CD4-positive, alpha-beta T cell (primary cell): ENCODE measurements around the gene GRB2. TPM values are rescaled to one million over a fixed set of nuclear protein-coding genes. Genes with fewer than 3 reads are reported as not detected.
"Not testable (repeated sequence)": the region's sequence is repeated elsewhere in the genome, so short reads cannot be mapped to it uniquely, and the experiment has no call there.

Source experiments
- ATAC-seq: fragments of 200-7000 bp; cut with Tn5 transposase; one replicate; pipeline ENCODE4 v1.10.0; 2022; ENCODE audit warnings: mild to moderate bottlenecking; ENCODE audit not compliant: poor library complexity
- CTCF ChIA-PET: fragments of 350-600 bp; sonication (Branson Sonifier 250); formaldehyde crosslinking; loops from one replicate; lab custom pipeline; 2021; ENCODE audit warnings: antibody characterized with exemption, inconsistent platforms; lab: Charles Lee
- POLR2A ChIA-PET: fragments of 350-600 bp; sonication (Branson Sonifier 250); formaldehyde crosslinking; loops from one replicate; lab custom pipeline; 2021; ENCODE audit warnings: antibody characterized with exemption, inconsistent platforms; lab: Charles Lee
- DNase-seq, 14 experiments: peaks; one replicate each; pipeline ENCODE4 v3.0.0-alpha.2; 2013 to 2020; ENCODE audit warnings: mixed read lengths in 2 of 14
- H3K27ac ChIP-seq, 2 donors: one replicate each; pipeline versions ENCODE4 v1.5.1 to v1.7.0; 2013; ENCODE audit warnings: low read length in 2 of 2, low read depth in 1 of 2, mild to moderate bottlenecking in 1 of 2
- H3K27me3 ChIP-seq, 2 experiments: 1 replicate in 1 of 2; 2 replicates in 1 of 2; pipeline versions ENCODE4 v1.6.1 to v1.7.0; 2013; ENCODE audit warnings: low read length in 2 of 2, control low read depth in 1 of 2, mild to moderate bottlenecking in 1 of 2, moderate library complexity in 1 of 2; ENCODE audit not compliant: insufficient read depth in 2 of 2, control insufficient read depth in 1 of 2
- H3K36me3 ChIP-seq: one replicate; pipeline ENCODE4 v1.6.1; 2013; ENCODE audit warnings: low read length, control low read depth; ENCODE audit not compliant: insufficient read depth
- H3K4me1 ChIP-seq: one replicate; pipeline ENCODE4 v1.6.1; 2013; ENCODE audit warnings: low read length, control low read depth; ENCODE audit not compliant: insufficient read depth
- H3K4me3 ChIP-seq: one replicate; pipeline ENCODE4 v1.5.1; 2013; ENCODE audit warnings: mild to moderate bottlenecking, low read length, moderate library complexity
- H3K9me3 ChIP-seq, 2 experiments: 1 replicate in 1 of 2; 2 replicates in 1 of 2; pipeline versions ENCODE4 v1.6.1 to v1.7.0; 2013; ENCODE audit warnings: low read length in 2 of 2, mild to moderate bottlenecking in 2 of 2, control low read depth in 1 of 2, moderate library complexity in 1 of 2; ENCODE audit not compliant: control insufficient read depth in 1 of 2, insufficient read depth in 1 of 2
- H3K27ac Mint-ChIP-seq: one replicate; pipeline ENCODE4 v1.8.0; 2020; ENCODE audit warnings: mixed read lengths
- H3K27me3 Mint-ChIP-seq: one replicate; pipeline ENCODE4 v1.8.0; 2021; ENCODE audit warnings: mixed read lengths
- H3K36me3 Mint-ChIP-seq: one replicate; pipeline ENCODE4 v1.8.0; 2021; ENCODE audit warnings: low read depth, mixed read lengths
- H3K4me1 Mint-ChIP-seq: one replicate; pipeline ENCODE4 v1.8.0; 2021; ENCODE audit warnings: low read depth, mixed read lengths
- H3K4me3 Mint-ChIP-seq: one replicate; pipeline ENCODE4 v1.8.0; 2020; ENCODE audit warnings: mild to moderate bottlenecking, mixed read lengths
- H3K9me3 Mint-ChIP-seq: one replicate; pipeline ENCODE4 v1.8.0; 2020; ENCODE audit warnings: mixed read lengths
- intact Hi-C, 2 experiments: fragments of 100-400 bp; cut with DNase I in 1 of 2; cut with micrococcal nuclease in 1 of 2; formaldehyde crosslinking; loops; one replicate each; pipeline versions ENCODE4 v1.15.1 to v1.9.0; 2023 to 2025; cut with DNase I, micrococcal nuclease
- total RNA-seq, 174 experiments: library from RNA in 2 of 174; stranded (reverse) in 2 of 174; gene quantifications; one replicate each; pipeline ENCODE4 v1.2.3 and lab custom pipeline; 2021 to 2026
- TF ChIP-seq, protein P1 (sequence below): fragments of 200-600 bp; IDR thresholded peaks from one replicate; pipeline ENCODE4 v1.8.0; 2022; ENCODE audit warnings: antibody characterized with exemption, mild to moderate bottlenecking

Gene GRB2
- total RNA-seq, 2 experiments from 2014 or later, result 88.8 to 92.6 TPM

DNA sequence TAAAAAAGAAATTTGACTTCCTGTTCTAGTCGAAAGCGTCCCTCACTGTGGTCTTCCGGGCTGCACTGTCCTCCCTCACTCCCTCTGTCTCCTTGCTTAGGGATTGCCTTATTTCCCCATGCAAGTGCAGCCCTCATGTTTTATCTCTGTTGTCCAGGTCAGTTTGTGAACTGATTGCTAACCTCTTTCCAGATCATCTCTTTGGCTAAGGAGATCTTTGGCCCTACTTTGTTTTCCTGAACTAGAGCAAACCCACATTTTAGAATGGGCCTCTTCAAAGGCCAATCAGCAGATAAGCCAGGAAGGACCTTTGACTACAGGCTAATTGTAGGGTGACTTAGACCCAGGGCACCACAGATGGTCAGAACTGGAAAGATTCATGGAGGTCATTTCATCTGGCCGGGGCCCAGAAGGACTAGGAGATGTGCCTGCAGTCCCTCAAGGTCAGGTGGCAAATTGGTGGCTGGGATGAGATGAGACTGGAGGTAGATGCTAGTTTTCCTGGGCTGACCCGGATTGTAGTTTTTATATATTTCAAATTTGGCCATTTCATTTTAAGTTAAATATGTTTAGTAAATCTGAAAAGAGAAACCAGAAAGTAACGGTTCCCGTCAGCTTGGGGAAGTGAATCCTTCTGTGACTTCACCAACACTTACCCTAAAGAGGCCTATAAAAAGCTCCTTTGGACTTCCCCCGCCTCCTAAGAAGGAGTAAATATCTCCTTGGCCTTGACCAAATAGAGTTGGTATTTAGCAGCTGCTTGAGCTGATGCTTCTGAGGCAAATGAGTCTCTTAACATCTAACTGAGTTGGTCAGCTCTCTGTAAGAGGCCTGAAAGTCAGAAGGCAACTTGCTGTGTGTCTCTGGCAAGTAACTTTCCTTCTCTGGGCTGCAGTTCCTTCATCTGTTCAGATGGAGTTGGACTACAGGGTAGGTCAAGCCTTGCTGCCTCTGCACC lies 110.0 kb downstream of the GRB2 start:
- Histone ChIP-seq H3K4me3 (no peak overlapping the region), H3K27me3 (no peaks in the 10 kb centered on the region), H3K36me3 (no peaks in the 10 kb centered on the region), H3K27ac (peak overlapping the region; percentile 26 to 65), H3K4me1 (peaks cover 16% of the 10 kb centered on the region), H3K9me3 (no peaks in the 10 kb centered on the region)
- TF ChIP-seq, protein P1, sequence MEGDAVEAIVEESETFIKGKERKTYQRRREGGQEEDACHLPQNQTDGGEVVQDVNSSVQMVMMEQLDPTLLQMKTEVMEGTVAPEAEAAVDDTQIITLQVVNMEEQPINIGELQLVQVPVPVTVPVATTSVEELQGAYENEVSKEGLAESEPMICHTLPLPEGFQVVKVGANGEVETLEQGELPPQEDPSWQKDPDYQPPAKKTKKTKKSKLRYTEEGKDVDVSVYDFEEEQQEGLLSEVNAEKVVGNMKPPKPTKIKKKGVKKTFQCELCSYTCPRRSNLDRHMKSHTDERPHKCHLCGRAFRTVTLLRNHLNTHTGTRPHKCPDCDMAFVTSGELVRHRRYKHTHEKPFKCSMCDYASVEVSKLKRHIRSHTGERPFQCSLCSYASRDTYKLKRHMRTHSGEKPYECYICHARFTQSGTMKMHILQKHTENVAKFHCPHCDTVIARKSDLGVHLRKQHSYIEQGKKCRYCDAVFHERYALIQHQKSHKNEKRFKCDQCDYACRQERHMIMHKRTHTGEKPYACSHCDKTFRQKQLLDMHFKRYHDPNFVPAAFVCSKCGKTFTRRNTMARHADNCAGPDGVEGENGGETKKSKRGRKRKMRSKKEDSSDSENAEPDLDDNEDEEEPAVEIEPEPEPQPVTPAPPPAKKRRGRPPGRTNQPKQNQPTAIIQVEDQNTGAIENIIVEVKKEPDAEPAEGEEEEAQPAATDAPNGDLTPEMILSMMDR, result no peak
- ChIA-PET CTCF (interaction anchor here (0.7 to 2.6 kb wide), 4 partner anchors 24 to 181 kb away, joined by 3 to 6 read pairs (median 4); partner anchors contain the start of gene MIF4GD), POLR2A (no interaction called here)
- DNase-seq (peak in 3 of 14 experiments; percentile 22 to 56 (median 51)), ATAC-seq (no peak)
- Mint-ChIP-seq H3K36me3 (no peaks in the 10 kb centered on the region), H3K4me3 (peak overlapping the region; percentile 20), H3K27me3 (no peaks in the 10 kb centered on the region), H3K9me3 (no peaks in the 10 kb centered on the region), H3K4me1 (peaks cover 4% of the 10 kb centered on the region), H3K27ac (no peak overlapping the region)
- intact Hi-C loops, result no loop called here

DNA sequence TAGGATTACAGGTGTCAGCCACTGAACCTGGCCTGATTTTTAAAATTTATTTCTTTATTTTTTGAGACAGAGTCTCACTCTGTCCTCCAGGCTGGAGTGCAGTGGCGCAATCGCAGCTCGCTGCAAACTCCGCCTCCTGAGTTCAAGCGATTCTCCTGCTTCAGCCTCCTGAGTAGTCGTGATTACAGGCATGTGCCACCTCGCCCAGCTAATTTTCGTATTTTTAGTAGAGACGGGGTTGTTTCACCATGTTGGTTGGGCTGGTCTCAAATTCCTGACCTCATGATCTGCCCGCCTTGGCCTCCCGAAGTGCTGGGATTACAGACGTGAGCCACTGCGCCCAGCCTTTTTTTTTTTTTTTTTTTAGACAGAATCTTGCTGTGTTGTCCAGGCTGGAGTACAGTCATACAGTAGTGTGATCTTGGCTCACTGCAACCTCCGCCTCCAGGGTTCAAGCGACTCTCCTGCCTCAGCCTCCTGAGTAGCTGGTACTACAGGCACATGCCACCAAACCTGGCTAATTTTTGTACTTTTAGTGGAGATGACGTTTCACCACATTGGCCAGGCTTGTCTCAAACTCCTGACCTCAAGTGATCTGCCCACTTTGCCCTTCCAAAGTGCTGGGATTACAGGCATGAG lies 112.5 kb downstream of the GRB2 start:
- not testable (repeated sequence) for H3K27ac Mint-ChIP-seq

DNA sequence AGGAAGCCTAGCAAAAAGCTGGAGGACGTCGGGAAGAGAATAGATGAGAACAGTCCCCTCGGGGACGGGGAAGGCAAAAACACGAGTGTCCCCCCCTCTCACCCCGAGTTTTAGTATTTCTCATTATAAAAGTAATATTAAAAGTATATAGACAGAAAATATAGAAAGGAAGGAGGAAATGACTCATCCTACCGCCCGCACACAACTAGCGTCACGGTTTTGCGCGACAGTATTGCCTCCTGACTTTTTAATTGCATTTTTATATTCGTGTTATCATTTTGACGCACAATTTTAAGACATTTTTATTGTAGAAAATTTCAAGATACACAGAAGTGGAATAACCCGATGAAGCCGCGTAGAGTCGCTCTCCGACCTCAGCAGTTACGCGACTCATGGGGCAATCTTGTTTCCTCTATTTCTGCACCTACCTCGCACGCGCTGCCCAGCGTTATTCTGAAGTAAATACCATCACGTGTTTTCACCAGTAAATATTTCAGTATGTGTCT lies 115.6 kb downstream of the GRB2 start:
- H3K36me3 Mint-ChIP-seq, result peaks cover 20% of the 10 kb centered on the region
- H3K9me3 ChIP-seq, result no peaks in the 10 kb centered on the region

More for the DNA sequence above, 112.5 kb downstream of the GRB2 start:
- not testable (repeated sequence) for H3K9me3 Mint-ChIP-seq, H3K27ac ChIP-seq, H3K4me3 ChIP-seq, DNase-seq, ATAC-seq, H3K27me3 ChIP-seq, H3K4me3 Mint-ChIP-seq, H3K36me3 ChIP-seq, H3K9me3 ChIP-seq, H3K27me3 Mint-ChIP-seq
- ChIA-PET CTCF (interaction anchor here (4.9 kb wide), 1 partner anchor 120 kb away, joined by 39 read pairs; no protein-coding TSS in a partner anchor), POLR2A (interaction anchor here (0.8 kb wide), 1 partner anchor 30 kb away, joined by 3 read pairs; no protein-coding TSS in a partner anchor)
- H3K36me3 Mint-ChIP-seq, result peaks cover 11% of the 10 kb centered on the region
- intact Hi-C loops, result loop anchor here in 1 of 2 experiments (5.0 kb wide), 1 partner anchor 34 kb away; no protein-coding TSS in a partner anchor
- H3K4me1 ChIP-seq, result peaks cover 30% of the 10 kb centered on the region
- H3K4me1 Mint-ChIP-seq, result peaks cover 23% of the 10 kb centered on the region

More for the DNA sequence above, 115.6 kb downstream of the GRB2 start:
- no peaks in the 10 kb centered on the region for H3K9me3 Mint-ChIP-seq
- DNase-seq (peak; percentile 38 to 88 (median 58)), ATAC-seq (peak; percentile 40)
- peaks cover 21% of the 10 kb centered on the region for H3K4me1 ChIP-seq
- H3K27ac ChIP-seq, result peak overlapping the region; percentile 95 to 99
- POLR2A ChIA-PET, result interaction anchor here (0.6 to 3.2 kb wide), 42 partner anchors 8 to 566 kb away, joined by 3 to 181 read pairs (median 4); partner anchors contain the start of genes CDR2L, FDXR, GGA3 and GRB2
- intact Hi-C loops, result loop anchor here (1.0 to 5.0 kb wide), 8 partner anchors 19 to 227 kb away; partner anchors contain the start of genes GRB2 (in 2 of the 2), MIF4GD (in 2 of the 2), GGA3 (in 1 of the 2) and MRPS7 (in 1 of the 2)
- no peaks in the 10 kb centered on the region for H3K27me3 ChIP-seq
- peak overlapping the region; percentile 64 for H3K4me3 ChIP-seq
- H3K27me3 Mint-ChIP-seq, result no peaks in the 10 kb centered on the region
- CTCF ChIA-PET, result interaction anchor here (0.7 to 4.9 kb wide), 14 partner anchors 19 to 565 kb away, joined by 3 to 66 read pairs (median 4); partner anchors contain the start of genes GGA3, GRB2, MIF4GD and MRPS7
- H3K4me3 Mint-ChIP-seq, result peak overlapping the region; percentile 99
- H3K4me1 Mint-ChIP-seq, result peaks cover 22% of the 10 kb centered on the region
- peaks cover 13% of the 10 kb centered on the region for H3K36me3 ChIP-seq
- H3K27ac Mint-ChIP-seq, result peak overlapping the region; percentile 98
- TF ChIP-seq, protein P1, result peak; percentile 33
